Measurements from ENCODE around the gene NCOR1.
"Not testable (repeated sequence)": the region's sequence is repeated elsewhere in the genome, so short reads cannot be mapped to it uniquely, and the experiment has no call there.

Gene NCOR1

DNA sequence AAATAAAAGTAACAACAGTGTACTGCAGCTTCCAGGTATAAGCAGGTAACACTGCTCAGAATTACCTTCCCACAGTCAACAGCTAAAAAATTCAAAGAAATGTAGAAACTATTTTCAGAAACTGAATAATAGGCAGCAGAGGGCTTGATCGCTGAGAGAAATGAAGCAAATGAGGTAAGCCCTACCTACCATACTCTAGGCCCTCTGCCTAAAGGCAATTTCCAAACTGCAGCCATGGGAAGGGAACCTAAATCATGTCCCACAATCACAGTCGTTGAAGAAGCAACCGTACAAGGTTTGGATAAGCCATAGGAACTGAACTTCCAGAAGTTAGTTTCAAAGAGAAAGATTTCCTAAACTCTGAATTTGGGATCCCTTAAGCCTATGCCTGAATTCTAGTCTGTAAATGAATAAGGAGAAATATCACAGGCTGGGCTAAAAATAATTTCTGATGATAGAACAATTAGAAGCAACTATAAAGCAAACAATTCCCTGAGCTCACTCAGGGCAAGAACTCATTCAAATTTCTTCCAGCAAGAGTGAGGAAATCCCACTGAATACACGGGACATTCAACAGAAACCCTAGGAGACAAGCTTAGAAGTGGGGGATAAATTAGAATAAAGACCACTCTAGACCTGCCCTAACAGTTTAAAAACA is 24.5 kb downstream of the NCOR1 start:
- Histone ChIP-seq H3K9ac (ENCODE audit: low read depth, low read length) (no peak overlapping the region), H3K4me1 (ENCODE audit: insufficient read depth, low read length) (no peaks in the 10 kb centered on the region), H3K9me3 (ENCODE audit: insufficient read depth, low read depth, low read length) (no peaks in the 10 kb centered on the region), H3K4me3 (ENCODE audit: low read length) (no peak overlapping the region), H3K36me3 (ENCODE audit: insufficient read depth, low read length) (peaks cover 56% of the 10 kb centered on the region), H3K27ac (ENCODE audit: low read depth, low read length) (no peak overlapping the region), H3K27me3 (ENCODE audit: insufficient read depth, low read length) (no peaks in the 10 kb centered on the region)
- WGBS = 90% methylated on average over 4 of the region's 4 CpGs

DNA sequence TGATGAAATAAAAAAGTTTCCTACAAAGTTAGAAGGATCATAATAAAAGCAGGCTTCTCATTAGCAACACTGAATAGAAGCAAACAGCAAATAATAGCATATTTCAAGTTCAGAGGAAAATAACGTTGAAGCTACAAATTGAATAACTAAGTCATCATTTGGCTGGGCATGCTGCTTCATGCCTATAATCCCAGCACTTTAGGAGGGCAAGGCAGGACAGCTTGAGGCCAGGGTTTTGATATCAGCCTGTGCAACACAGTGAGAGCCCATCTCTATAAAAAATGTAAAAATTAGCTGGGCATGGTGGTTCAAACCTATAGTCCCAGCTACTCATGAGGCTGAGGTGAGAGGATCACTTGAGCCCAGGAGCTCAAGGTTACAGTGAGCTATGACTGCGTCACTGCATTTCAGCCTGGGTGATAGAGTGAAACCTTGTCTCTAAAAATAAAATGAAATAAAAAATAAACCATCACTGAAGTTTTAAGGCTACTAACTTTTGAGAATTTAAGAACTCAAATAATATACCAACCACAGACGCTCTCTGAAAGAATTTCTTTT is 25.5 kb downstream of the NCOR1 start:
- Histone ChIP-seq H3K4me1 (ENCODE audit: insufficient read depth, low read length) (no peaks in the 10 kb centered on the region), H3K36me3 (ENCODE audit: insufficient read depth, low read length) (peaks cover 63% of the 10 kb centered on the region), H3K27ac (ENCODE audit: low read depth, low read length) (no peak overlapping the region), H3K27me3 (ENCODE audit: insufficient read depth, low read length) (no peaks in the 10 kb centered on the region), H3K9me3 (ENCODE audit: insufficient read depth, low read depth, low read length) (no peaks in the 10 kb centered on the region), H3K9ac (ENCODE audit: low read depth, low read length) (no peak overlapping the region), H3K4me3 (ENCODE audit: low read length) (no peak overlapping the region)
- WGBS = 95% methylated on average over 2 of the region's 3 CpGs

DNA sequence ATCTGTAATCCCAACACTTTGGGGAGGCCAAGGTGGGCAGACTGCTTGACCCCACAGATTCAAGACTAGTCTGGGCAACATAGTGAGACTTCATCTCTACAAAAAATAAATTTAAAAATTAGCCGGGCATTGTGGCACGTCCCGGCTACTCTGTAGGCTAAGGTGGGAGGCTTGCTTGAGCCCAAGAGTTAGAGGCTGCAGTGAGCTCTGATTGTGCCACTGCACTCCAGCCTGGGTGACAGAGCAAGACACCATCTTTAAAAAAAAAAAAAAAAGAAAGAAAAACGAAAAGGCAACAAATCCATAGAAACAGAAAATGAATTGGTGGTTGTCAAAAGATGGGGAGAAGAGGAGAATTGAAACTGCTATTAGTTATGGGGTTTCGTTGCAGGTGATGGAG is 27.7 kb downstream of the NCOR1 start:
- Histone ChIP-seq H3K4me3 (ENCODE audit: low read length) (no peak overlapping the region), H3K36me3 (ENCODE audit: insufficient read depth, low read length) (peaks cover 61% of the 10 kb centered on the region), H3K27ac (ENCODE audit: low read depth, low read length) (no peak overlapping the region), H3K9me3 (ENCODE audit: insufficient read depth, low read depth, low read length) (no peaks in the 10 kb centered on the region), H3K9ac (ENCODE audit: low read depth, low read length) (no peak overlapping the region), H3K4me1 (ENCODE audit: insufficient read depth, low read length) (no peaks in the 10 kb centered on the region), H3K27me3 (ENCODE audit: insufficient read depth, low read length) (no peaks in the 10 kb centered on the region)
- WGBS = 97% methylated on average over 5 of the region's 5 CpGs

DNA sequence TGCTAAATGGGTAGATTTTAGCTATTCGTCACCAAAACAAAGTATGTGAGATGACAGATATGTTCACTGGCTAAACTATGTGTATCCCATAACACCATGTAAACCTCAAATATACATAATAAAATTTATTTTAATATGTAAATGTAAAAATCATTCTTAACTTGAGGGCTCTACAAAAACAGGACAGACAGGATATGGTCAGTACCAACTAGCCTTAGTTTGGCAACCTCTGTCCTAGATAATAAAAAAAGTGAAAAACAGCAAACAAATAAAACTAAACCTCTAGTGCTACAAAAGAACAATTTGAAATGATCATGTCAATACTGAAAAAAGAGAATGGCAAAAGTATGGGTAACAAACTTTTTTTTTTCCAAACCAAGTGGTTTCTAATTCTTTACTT is 33.8 kb downstream of the NCOR1 start:
- peaks cover 27% of the 10 kb centered on the region for H3K36me3 ChIP-seq (ENCODE audit: insufficient read depth, low read length)

DNA sequence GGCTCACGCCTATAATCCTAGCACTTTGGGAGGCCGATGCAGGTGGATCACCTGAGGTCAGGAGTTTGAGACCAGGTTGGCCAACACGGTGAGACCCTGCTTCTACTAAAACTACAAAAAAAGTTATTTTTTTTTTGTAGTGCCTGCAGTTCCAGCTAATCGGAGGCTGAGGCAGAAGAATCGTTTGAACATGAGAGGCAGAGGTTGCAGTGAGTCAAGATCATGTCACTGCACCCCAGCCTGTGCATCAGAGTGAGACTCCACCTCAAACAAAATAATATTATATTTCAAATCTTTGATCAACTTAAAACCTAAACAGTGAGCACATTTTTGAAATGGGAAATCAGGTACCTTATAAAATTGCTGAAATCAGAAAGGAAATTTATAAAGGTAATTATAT is 36.5 kb downstream of the NCOR1 start:
- 99% methylated on average over 5 of the region's 5 CpGs for WGBS

More for the DNA sequence above, 33.8 kb downstream of the NCOR1 start:
- Histone ChIP-seq H3K9me3 (ENCODE audit: insufficient read depth, low read depth, low read length) (no peaks in the 10 kb centered on the region), H3K27me3 (ENCODE audit: insufficient read depth, low read length) (no peaks in the 10 kb centered on the region), H3K27ac (ENCODE audit: low read depth, low read length) (no peak overlapping the region), H3K4me1 (ENCODE audit: insufficient read depth, low read length) (no peaks in the 10 kb centered on the region), H3K9ac (ENCODE audit: low read depth, low read length) (no peak overlapping the region), H3K4me3 (ENCODE audit: low read length) (no peak overlapping the region)
- WGBS = no CpG with 5 or more reads among the region's 1 CpG

DNA sequence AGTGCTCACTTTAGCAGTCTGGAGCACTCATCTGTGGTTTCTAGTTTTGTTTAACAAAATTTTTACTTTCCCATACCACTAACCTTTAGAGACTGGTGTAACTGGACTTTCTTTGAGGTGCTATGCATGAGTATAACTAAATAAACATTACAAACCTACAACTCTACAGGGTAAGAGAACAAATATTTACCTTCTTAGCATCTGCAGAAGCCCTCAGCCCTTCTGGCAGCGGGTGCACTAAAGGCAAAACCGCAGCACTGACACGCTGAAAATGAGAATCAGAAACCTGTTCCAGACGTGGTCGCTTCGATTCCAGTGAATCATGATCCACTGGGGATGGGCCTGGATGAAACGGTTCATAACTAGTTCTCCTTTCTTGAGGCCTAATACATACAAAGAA is 43.7 kb downstream of the NCOR1 start:
- Histone ChIP-seq H3K9ac (ENCODE audit: low read depth, low read length) (no peak overlapping the region), H3K27me3 (ENCODE audit: insufficient read depth, low read length) (no peaks in the 10 kb centered on the region), H3K27ac (ENCODE audit: low read depth, low read length) (no peak overlapping the region), H3K36me3 (ENCODE audit: insufficient read depth, low read length) (peaks cover 29% of the 10 kb centered on the region), H3K4me3 (ENCODE audit: low read length) (no peak overlapping the region), H3K4me1 (ENCODE audit: insufficient read depth, low read length) (peaks cover 2% of the 10 kb centered on the region; the same call in 1 of the 2 replicates), H3K9me3 (ENCODE audit: insufficient read depth, low read depth, low read length) (no peaks in the 10 kb centered on the region)
- WGBS = 96% methylated on average over 7 of the region's 7 CpGs

More for the DNA sequence above, 36.5 kb downstream of the NCOR1 start:
- H3K36me3 ChIP-seq (ENCODE audit: insufficient read depth, low read length) = 0 out of 2 replicates have a peak, but pooled peaks cover 2% of the 10 kb centered on the region
- no peak overlapping the region for H3K27ac ChIP-seq (ENCODE audit: low read depth, low read length)
- H3K4me1 ChIP-seq (ENCODE audit: insufficient read depth, low read length) = peaks cover 2% of the 10 kb centered on the region; the same call in 1 of the 2 replicates
- H3K9ac ChIP-seq (ENCODE audit: low read depth, low read length) = no peak overlapping the region
- H3K9me3 ChIP-seq (ENCODE audit: insufficient read depth, low read depth, low read length) = no peaks in the 10 kb centered on the region
- no peaks in the 10 kb centered on the region for H3K27me3 ChIP-seq (ENCODE audit: insufficient read depth, low read length)
- no peak overlapping the region for H3K4me3 ChIP-seq (ENCODE audit: low read length)

DNA sequence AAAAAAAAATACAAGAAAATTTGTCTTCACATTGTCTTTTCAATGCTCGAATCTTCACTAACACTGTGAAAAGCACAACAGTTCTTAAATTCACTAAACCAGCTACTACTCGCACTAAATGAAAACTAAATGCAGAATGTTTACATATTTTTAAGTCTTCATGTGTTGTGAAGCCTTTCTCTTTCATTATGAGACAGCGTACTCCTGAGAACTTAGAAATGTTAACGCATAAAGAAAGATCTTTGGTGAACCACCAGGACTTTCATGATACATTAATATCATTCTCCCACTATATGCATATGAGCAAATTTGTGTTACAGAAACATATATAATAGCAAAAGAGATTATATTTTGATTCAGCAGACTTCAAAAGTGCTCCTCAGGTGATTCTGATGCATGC is 48.6 kb downstream of the NCOR1 start:
- 94% methylated on average over 4 of the region's 4 CpGs for WGBS
- H3K9ac ChIP-seq (ENCODE audit: low read depth, low read length); H3K27me3 ChIP-seq (ENCODE audit: insufficient read depth, low read length); H3K4me1 ChIP-seq (ENCODE audit: insufficient read depth, low read length); H3K27ac ChIP-seq (ENCODE audit: low read depth, low read length); H3K9me3 ChIP-seq (ENCODE audit: insufficient read depth, low read depth, low read length); H3K4me3 ChIP-seq (ENCODE audit: low read length): not testable (repeated sequence)
- H3K36me3 ChIP-seq (ENCODE audit: insufficient read depth, low read length) = peaks cover 32% of the 10 kb centered on the region

DNA sequence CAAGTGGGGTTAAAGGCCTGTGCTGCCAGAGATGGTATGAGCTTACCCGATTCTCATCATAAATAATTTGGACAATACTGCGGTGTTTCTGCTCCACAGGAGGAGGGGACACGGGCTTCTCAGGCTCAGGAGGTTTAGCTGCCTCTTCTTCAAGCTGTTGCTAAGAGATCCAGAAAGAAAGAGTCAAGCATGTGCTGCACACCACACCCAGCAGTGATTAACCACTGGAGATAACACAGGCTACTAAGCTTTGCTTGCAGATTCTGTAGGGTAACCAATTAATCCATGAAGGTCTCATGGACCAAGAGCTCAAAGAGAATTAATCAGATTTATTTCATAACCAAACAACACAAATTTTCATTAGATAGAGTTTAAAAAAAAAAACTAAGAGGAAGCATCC is 56.6 kb downstream of the NCOR1 start:
- 93% methylated on average over 3 of the region's 3 CpGs for WGBS
- Histone ChIP-seq H3K4me3 (ENCODE audit: low read length) (no peak overlapping the region), H3K27me3 (ENCODE audit: insufficient read depth, low read length) (no peaks in the 10 kb centered on the region), H3K36me3 (ENCODE audit: insufficient read depth, low read length) (peaks cover 43% of the 10 kb centered on the region), H3K27ac (ENCODE audit: low read depth, low read length) (no peak overlapping the region), H3K4me1 (ENCODE audit: insufficient read depth, low read length) (no peaks in the 10 kb centered on the region), H3K9ac (ENCODE audit: low read depth, low read length) (no peak overlapping the region), H3K9me3 (ENCODE audit: insufficient read depth, low read depth, low read length) (no peaks in the 10 kb centered on the region)

DNA sequence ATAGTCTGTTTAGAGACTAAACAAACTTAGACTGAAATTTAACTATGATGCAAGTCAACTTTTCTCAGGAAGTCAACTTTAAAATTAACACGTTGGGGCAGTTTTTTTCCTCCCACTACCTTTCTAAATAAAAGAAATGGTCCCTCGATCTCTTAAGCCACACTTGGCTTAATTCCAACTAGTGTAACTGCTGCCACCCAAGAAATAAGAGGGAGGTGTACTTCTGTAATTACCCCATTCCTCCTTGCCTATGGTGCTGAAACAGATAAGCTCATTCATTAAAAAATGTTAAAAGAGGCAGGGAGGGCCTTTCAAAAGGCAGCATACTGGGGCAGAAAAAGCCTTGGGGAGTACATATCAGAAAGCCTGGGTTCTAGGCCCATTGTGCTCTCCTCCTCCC is 59.8 kb downstream of the NCOR1 start:
- Histone ChIP-seq H3K4me3 (ENCODE audit: low read length) (no peak overlapping the region), H3K9ac (ENCODE audit: low read depth, low read length) (no peak overlapping the region), H3K9me3 (ENCODE audit: insufficient read depth, low read depth, low read length) (peaks cover 2% of the 10 kb centered on the region; the same call in 1 of the 2 replicates), H3K36me3 (ENCODE audit: insufficient read depth, low read length) (peaks cover 73% of the 10 kb centered on the region), H3K27ac (ENCODE audit: low read depth, low read length) (no peak overlapping the region), H3K4me1 (ENCODE audit: insufficient read depth, low read length) (no peaks in the 10 kb centered on the region), H3K27me3 (ENCODE audit: insufficient read depth, low read length) (no peaks in the 10 kb centered on the region)
- WGBS = 95% methylated on average over 2 of the region's 2 CpGs

DNA sequence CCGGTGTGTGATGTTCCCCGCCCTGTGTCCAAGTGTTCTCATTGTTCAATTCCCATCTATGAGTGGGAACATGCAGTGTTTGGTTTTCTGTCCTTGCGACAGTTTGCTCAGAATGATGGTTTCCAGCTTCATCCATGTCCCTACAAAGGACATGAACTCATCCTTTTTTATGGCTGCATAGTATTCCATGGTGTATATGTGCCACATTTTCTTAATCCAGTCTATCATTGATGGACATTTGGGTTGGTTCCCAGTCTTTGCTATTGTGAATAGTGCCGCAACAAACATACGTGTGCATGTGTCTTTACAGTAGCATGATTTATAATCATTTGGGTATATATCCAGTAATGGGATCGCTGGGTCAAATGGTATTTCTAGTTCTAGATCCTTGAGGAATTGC is 63.0 kb downstream of the NCOR1 start:
- not testable (repeated sequence) for H3K27ac ChIP-seq (ENCODE audit: low read depth, low read length); H3K9me3 ChIP-seq (ENCODE audit: insufficient read depth, low read depth, low read length); H3K4me1 ChIP-seq (ENCODE audit: insufficient read depth, low read length); H3K4me3 ChIP-seq (ENCODE audit: low read length); H3K9ac ChIP-seq (ENCODE audit: low read depth, low read length); H3K27me3 ChIP-seq (ENCODE audit: insufficient read depth, low read length)
- H3K36me3 ChIP-seq (ENCODE audit: insufficient read depth, low read length) = peaks cover 86% of the 10 kb centered on the region
- 86% methylated on average over 2 of the region's 6 CpGs for WGBS

DNA sequence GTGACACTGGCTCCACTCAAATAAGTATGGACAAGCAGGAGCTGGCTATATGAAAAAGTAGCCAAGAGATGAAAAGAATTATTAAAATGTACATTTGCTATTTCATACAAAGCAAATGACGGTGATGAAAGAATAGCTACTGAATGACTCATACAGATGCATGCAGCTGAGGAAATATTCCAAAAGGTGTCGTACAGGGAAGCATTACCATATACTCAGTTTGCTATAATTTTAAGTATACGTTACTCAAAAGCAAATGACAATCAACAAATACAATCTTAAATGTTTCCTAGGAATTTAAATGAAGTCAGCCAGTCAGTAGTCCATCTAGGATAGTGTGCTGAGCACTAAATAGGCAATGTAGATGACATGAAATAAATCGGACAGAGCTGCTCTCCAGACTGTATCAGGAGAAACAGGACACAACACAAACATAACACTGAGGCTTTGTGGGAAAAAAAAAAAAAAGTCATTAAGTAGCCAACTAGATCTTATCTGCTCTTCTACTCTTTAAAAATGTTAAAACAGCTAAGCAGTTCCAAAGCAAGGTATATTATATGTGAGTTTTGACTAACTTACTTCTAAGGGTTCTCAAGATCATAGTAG is 65.0 kb downstream of the NCOR1 start:
- peaks cover 2% of the 10 kb centered on the region; the same call in 1 of the 2 replicates for H3K9me3 ChIP-seq (ENCODE audit: insufficient read depth, low read depth, low read length)
- 98% methylated on average over 4 of the region's 4 CpGs for WGBS
- H3K4me3 ChIP-seq (ENCODE audit: low read length) = no peak overlapping the region
- H3K9ac ChIP-seq (ENCODE audit: low read depth, low read length) = no peak overlapping the region
- no peaks in the 10 kb centered on the region for H3K4me1 ChIP-seq (ENCODE audit: insufficient read depth, low read length)
- no peaks in the 10 kb centered on the region for H3K27me3 ChIP-seq (ENCODE audit: insufficient read depth, low read length)
- peaks cover 86% of the 10 kb centered on the region for H3K36me3 ChIP-seq (ENCODE audit: insufficient read depth, low read length)
- no peak overlapping the region for H3K27ac ChIP-seq (ENCODE audit: low read depth, low read length)
